HepG2 (cell line): Measurements from ENCODE around the gene SFXN5. TPM values are rescaled to one million over a fixed set of nuclear protein-coding genes. Genes with fewer than 3 reads are reported as not detected.

Source experiments
- AHR ChIP-seq: IDR thresholded peaks from 2 replicates; pipeline ENCODE4 v1.6.1; 2018; ENCODE audit warnings: missing genetic modification reagents, missing compliant biosample characterization
- ATRX ChIP-seq: sonication (generic); formaldehyde crosslinking; IDR thresholded peaks from 2 replicates; pipeline ENCODE4 v1.4.0; 2020; ENCODE audit warnings: missing genetic modification reagents, borderline replicate concordance
- ERF ChIP-seq: IDR thresholded peaks from 2 replicates; pipeline ENCODE4 v1.6.1; 2018; ENCODE audit warnings: missing biosample characterization, missing genetic modification reagents
- ZNF121 ChIP-seq: sonication (generic); formaldehyde crosslinking; IDR thresholded peaks from 2 replicates; pipeline ENCODE4 v1.5.0; 2020; ENCODE audit warnings: mild to moderate bottlenecking, missing genetic modification reagents
- ZNF180 ChIP-seq: sonication (generic); formaldehyde crosslinking; IDR thresholded peaks from 2 replicates; pipeline ENCODE4 v1.4.0; 2020; ENCODE audit warnings: low read depth, missing genetic modification reagents, borderline replicate concordance
- ZNF713 ChIP-seq: sonication (generic); formaldehyde crosslinking; IDR thresholded peaks from 2 replicates; pipeline ENCODE4 v1.4.0; 2020; ENCODE audit warnings: mild to moderate bottlenecking, missing genetic modification reagents
- ZNF75D ChIP-seq: sonication (generic); formaldehyde crosslinking; IDR thresholded peaks from 2 replicates; pipeline ENCODE4 v1.8.1; 2023; ENCODE audit warnings: missing genetic modification reagents, mild to moderate bottlenecking, borderline replicate concordance
- ZNF879 ChIP-seq: sonication (generic); formaldehyde crosslinking; IDR thresholded peaks from 2 replicates; pipeline ENCODE4 v1.8.1; 2023; ENCODE audit warnings: missing genetic modification reagents
- polyA plus RNA-seq, 8 experiments: library from polyadenylated mRNA; depleted of rRNA in 3 of 8; stranded (reverse) in 7 of 8; unstranded in 1 of 8; fragments of >200 nt; fragmentation: Illumina TruSeq in 4 of 8; extraction: Trizol in 4 of 8; gene quantifications; 2 replicates each; pipeline versions ENCODE4 v1.2.1 to v1.2.3, GENCODE V29; 2011 to 2016; ENCODE audit warnings: low read depth in 4 of 8, missing spikeins in 1 of 8, mixed read lengths in 1 of 8; ENCODE audit not compliant: insufficient read depth in 1 of 8
- total RNA-seq, 5 experiments: library from RNA; depleted of rRNA; stranded (reverse); fragments of >200 nt; fragmentation: Illumina TruSeq; extraction: Trizol; gene quantifications; 2 replicates each; pipeline ENCODE4 v1.2.3, GENCODE V29; 2016; ENCODE audit warnings: low read depth in 1 of 5
- TF ChIP-seq, protein P1 (sequence below): sonication (generic); formaldehyde crosslinking; IDR thresholded peaks from 2 replicates; pipeline ENCODE4 v1.8.0; 2022; ENCODE audit warnings: low read depth, missing genetic modification reagents
- TF ChIP-seq, protein P2 (sequence below): sonication (generic); formaldehyde crosslinking; IDR thresholded peaks from 2 replicates; pipeline ENCODE4 v1.4.0; 2020; ENCODE audit warnings: mild to moderate bottlenecking, missing genetic modification reagents
- TF ChIP-seq, protein P3 (sequence below): sonication (generic); formaldehyde crosslinking; IDR thresholded peaks from 2 replicates; pipeline ENCODE4 v1.8.0; 2022; ENCODE audit warnings: mild to moderate bottlenecking, missing genetic modification reagents

SFXN5 gene
- total and polyA plus RNA-seq, 2 of the 13 experiments (the other 11 are each of a cell fraction or from before 2014, with no cell fraction given), result 34.9 to 37.4 TPM

- TF ChIP-seq ZNF121 (CRISPR knock-in tag), result no peak
- no peak for TF ChIP-seq ZNF879 (CRISPR knock-in tag)
- no peak for TF ChIP-seq ZNF180
- TF ChIP-seq ERF (CRISPR knock-in tag), result no peak
- TF ChIP-seq, protein P1, sequence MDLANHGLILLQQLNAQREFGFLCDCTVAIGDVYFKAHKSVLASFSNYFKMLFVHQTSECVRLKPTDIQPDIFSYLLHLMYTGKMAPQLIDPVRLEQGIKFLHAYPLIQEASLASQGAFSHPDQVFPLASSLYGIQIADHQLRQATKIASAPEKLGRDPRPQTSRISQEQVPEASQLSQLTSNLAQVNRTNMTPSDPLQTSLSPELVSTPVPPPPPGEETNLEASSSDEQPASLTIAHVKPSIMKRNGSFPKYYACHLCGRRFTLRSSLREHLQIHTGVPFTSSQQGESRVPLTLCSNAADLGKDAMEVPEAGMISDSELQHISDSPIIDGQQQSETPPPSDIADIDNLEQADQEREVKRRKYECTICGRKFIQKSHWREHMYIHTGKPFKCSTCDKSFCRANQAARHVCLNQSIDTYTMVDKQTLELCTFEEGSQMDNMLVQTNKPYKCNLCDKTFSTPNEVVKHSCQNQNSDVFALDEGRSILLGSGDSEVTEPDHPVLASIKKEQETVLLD (CRISPR knock-in tag), result no peak
- TF ChIP-seq ATRX, result no peak
- TF ChIP-seq ZNF713 (CRISPR knock-in tag), result no peak
- TF ChIP-seq ZNF75D, result no peak
- TF ChIP-seq, protein P2, sequence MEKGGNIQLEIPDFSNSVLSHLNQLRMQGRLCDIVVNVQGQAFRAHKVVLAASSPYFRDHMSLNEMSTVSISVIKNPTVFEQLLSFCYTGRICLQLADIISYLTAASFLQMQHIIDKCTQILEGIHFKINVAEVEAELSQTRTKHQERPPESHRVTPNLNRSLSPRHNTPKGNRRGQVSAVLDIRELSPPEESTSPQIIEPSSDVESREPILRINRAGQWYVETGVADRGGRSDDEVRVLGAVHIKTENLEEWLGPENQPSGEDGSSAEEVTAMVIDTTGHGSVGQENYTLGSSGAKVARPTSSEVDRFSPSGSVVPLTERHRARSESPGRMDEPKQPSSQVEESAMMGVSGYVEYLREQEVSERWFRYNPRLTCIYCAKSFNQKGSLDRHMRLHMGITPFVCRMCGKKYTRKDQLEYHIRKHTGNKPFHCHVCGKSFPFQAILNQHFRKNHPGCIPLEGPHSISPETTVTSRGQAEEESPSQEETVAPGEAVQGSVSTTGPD (CRISPR knock-in tag), result no peak
- no peak for TF ChIP-seq AHR (CRISPR knock-in tag)
- TF ChIP-seq, protein P3, sequence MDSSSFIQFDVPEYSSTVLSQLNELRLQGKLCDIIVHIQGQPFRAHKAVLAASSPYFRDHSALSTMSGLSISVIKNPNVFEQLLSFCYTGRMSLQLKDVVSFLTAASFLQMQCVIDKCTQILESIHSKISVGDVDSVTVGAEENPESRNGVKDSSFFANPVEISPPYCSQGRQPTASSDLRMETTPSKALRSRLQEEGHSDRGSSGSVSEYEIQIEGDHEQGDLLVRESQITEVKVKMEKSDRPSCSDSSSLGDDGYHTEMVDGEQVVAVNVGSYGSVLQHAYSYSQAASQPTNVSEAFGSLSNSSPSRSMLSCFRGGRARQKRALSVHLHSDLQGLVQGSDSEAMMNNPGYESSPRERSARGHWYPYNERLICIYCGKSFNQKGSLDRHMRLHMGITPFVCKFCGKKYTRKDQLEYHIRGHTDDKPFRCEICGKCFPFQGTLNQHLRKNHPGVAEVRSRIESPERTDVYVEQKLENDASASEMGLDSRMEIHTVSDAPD (CRISPR knock-in tag), result no peak
These were observed 177.0 kb downstream of the SFXN5 start (continued) for GRCh38 chr2:72894514-72894913.
